HepG2 (cell line): ENCODE results near the gene RPL41. TPM values are rescaled to one million over a fixed set of nuclear protein-coding genes. Genes with fewer than 3 reads are reported as not detected.
A peak's percentile ranks its signal among the peaks of the same experiment; 100 is the strongest.

ENCODE experiments used
- ARNT2 ChIP-seq: sonication (generic); formaldehyde crosslinking; IDR thresholded peaks from 2 replicates; pipeline ENCODE4 v1.8.0; 2022; ENCODE audit warnings: mild to moderate bottlenecking, low read depth, missing genetic modification reagents, moderate library complexity
- HOXA7 ChIP-seq: sonication (generic); formaldehyde crosslinking; IDR thresholded peaks from 2 replicates; pipeline ENCODE4 v1.8.1; 2022; ENCODE audit warnings: mild to moderate bottlenecking, missing genetic modification reagents, moderate library complexity
- RBFOX2 ChIP-seq: fragments of 200-400 bp; formaldehyde crosslinking; IDR thresholded peaks from 2 replicates; pipeline ENCODE4 v1.6.1; 2017; ENCODE audit warnings: low read depth, mild to moderate bottlenecking, low read length
- THAP8 ChIP-seq: sonication (generic); formaldehyde crosslinking; IDR thresholded peaks from 2 replicates; pipeline ENCODE4 v1.5.1; 2020; ENCODE audit warnings: missing genetic modification reagents, mild to moderate bottlenecking, borderline replicate concordance
- ZFP82 ChIP-seq: sonication (generic); formaldehyde crosslinking; IDR thresholded peaks from 2 replicates; pipeline ENCODE4 v1.5.1; 2020; ENCODE audit warnings: mild to moderate bottlenecking, missing genetic modification reagents, borderline replicate concordance
- ZNF777 ChIP-seq: sonication (generic); formaldehyde crosslinking; IDR thresholded peaks from 2 replicates; pipeline ENCODE4 v1.4.0; 2020; ENCODE audit warnings: missing genetic modification reagents
- polyA plus RNA-seq, 8 experiments: library from polyadenylated mRNA; depleted of rRNA in 3 of 8; stranded (reverse) in 7 of 8; unstranded in 1 of 8; fragments of >200 nt; fragmentation: Illumina TruSeq in 4 of 8; extraction: Trizol in 4 of 8; gene quantifications; 2 replicates each; pipeline versions ENCODE4 v1.2.1 to v1.2.3, GENCODE V29; 2011 to 2016; ENCODE audit warnings: low read depth in 4 of 8, missing spikeins in 1 of 8, mixed read lengths in 1 of 8; ENCODE audit not compliant: insufficient read depth in 1 of 8
- total RNA-seq, 5 experiments: library from RNA; depleted of rRNA; stranded (reverse); fragments of >200 nt; fragmentation: Illumina TruSeq; extraction: Trizol; gene quantifications; 2 replicates each; pipeline ENCODE4 v1.2.3, GENCODE V29; 2016; ENCODE audit warnings: low read depth in 1 of 5
- TF ChIP-seq, protein P1 (sequence below): sonication (generic); formaldehyde crosslinking; IDR thresholded peaks from one replicate; pipeline ENCODE4 v1.5.1; 2020; ENCODE audit warnings: mild to moderate bottlenecking, missing genetic modification reagents; ENCODE audit errors: not compliant biosample characterization

Gene RPL41
- total and polyA plus RNA-seq, 2 of the 13 experiments (the other 11 are each of a cell fraction or from before 2014, with no cell fraction given): 4,012 to 7,670 TPM

DNA sequence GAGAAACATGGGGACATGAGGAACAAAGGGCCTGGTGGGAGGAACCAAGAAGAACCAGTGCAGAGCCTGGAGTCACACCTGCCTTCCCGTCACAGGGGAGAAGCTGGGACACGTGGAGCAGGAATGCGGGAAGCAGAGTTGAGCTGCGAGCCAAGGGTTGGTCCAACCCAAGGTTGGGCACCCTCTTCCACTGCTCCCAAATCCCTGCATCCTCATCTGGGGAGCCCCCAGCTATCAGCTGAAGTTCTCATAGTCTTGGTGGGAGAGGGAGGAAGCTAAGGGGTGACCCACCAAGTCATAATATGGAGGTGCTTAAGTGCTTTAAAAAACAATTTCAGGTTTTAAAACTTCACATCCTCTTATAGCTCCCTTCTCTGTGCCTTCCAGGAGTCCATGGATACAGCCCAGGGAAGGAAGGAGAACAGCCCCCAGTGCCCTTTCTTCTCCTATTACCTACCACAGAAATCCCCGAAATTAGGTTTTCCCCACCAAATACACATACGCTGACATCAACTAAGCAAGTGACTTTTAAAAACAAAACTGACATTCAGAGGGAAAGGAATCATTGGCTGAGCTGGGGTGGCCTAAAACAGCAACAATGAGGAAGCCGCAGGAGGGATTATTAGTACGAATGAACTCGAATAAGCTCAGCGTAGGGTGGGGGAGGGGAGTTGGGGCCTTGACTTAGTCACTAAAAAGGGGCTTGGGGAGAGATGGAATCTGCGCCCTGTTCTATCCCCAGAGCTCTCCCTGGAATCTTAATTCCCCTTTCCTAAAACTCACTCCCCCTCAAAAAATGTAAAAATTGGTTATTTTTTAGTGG, 46.2 kb downstream of the RPL41 start (continued):
- TF ChIP-seq, protein P1, sequence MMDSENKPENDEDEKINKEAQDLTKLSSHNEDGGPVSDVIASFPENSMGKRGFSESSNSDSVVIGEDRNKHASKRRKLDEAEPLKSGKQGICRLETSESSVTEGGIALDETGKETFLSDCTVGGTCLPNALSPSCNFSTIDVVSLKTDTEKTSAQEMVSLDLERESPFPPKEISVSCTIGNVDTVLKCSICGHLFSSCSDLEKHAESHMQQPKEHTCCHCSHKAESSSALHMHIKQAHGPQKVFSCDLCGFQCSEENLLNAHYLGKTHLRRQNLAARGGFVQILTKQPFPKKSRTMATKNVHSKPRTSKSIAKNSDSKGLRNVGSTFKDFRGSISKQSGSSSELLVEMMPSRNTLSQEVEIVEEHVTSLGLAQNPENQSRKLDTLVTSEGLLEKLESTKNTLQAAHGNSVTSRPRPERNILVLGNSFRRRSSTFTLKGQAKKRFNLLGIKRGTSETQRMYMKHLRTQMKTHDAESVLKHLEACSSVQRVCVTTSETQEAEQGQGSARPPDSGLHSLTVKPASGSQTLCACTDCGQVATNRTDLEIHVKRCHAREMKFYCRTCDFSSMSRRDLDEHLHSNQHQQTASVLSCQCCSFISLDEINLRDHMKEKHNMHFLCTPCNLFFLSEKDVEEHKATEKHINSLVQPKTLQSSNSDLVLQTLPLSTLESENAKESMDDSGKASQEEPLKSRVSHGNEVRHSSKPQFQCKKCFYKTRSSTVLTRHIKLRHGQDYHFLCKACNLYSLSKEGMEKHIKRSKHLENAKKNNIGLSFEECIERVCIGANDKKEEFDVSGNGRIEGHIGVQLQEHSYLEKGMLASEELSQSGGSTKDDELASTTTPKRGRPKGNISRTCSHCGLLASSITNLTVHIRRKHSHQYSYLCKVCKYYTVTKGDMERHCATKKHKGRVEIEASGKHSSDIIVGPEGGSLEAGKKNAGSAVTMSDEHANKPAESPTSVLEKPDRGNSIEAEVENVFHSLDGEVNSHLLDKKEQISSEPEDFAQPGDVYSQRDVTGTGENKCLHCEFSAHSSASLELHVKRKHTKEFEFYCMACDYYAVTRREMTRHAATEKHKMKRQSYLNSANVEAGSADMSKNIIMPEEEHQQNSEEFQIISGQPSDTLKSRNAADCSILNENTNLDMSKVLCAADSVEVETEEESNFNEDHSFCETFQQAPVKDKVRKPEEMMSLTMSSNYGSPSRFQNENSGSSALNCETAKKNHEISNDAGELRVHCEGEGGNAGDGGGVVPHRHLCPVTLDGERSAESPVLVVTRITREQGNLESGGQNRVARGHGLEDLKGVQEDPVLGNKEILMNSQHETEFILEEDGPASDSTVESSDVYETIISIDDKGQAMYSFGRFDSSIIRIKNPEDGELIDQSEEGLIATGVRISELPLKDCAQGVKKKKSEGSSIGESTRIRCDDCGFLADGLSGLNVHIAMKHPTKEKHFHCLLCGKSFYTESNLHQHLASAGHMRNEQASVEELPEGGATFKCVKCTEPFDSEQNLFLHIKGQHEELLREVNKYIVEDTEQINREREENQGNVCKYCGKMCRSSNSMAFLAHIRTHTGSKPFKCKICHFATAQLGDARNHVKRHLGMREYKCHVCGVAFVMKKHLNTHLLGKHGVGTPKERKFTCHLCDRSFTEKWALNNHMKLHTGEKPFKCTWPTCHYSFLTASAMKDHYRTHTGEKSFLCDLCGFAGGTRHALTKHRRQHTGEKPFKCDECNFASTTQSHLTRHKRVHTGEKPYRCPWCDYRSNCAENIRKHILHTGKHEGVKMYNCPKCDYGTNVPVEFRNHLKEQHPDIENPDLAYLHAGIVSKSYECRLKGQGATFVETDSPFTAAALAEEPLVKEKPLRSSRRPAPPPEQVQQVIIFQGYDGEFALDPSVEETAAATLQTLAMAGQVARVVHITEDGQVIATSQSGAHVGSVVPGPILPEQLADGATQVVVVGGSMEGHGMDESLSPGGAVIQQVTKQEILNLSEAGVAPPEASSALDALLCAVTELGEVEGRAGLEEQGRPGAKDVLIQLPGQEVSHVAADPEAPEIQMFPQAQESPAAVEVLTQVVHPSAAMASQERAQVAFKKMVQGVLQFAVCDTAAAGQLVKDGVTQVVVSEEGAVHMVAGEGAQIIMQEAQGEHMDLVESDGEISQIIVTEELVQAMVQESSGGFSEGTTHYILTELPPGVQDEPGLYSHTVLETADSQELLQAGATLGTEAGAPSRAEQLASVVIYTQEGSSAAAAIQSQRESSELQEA: no peak
- TF ChIP-seq ARNT2 (no peak), ZNF777 (CRISPR knock-in tag) (no peak), ZFP82 (no peak), THAP8 (no peak), RBFOX2 (0 out of 2 replicates have a peak, but pooled peaks have one; percentile 19), HOXA7 (no peak)
